ENCODE results near the gene MAB21L2.

DNA sequence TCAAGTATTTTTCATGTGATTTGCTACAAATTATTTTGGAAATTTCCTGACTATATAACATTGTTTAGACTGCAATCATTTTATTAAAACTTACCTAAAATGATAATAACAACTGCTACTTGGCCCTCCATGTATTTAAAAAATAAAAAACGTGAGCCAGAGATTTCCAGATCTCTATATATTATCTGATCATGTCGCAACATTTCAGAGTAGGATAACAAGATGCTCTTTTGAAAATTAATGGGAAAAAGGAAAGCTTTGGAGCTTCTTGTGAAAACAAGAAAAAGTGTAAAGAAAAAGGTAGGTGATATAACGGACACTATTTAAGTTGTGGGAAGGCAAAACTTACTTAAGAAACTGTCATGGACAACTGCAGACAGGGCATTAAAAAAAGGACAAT lies 14.9 kb upstream of the MAB21L2 start:
- TF ChIP-seq, protein P1, sequence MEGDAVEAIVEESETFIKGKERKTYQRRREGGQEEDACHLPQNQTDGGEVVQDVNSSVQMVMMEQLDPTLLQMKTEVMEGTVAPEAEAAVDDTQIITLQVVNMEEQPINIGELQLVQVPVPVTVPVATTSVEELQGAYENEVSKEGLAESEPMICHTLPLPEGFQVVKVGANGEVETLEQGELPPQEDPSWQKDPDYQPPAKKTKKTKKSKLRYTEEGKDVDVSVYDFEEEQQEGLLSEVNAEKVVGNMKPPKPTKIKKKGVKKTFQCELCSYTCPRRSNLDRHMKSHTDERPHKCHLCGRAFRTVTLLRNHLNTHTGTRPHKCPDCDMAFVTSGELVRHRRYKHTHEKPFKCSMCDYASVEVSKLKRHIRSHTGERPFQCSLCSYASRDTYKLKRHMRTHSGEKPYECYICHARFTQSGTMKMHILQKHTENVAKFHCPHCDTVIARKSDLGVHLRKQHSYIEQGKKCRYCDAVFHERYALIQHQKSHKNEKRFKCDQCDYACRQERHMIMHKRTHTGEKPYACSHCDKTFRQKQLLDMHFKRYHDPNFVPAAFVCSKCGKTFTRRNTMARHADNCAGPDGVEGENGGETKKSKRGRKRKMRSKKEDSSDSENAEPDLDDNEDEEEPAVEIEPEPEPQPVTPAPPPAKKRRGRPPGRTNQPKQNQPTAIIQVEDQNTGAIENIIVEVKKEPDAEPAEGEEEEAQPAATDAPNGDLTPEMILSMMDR (IDR thresholded peaks at IDR 0.05; ENCODE audit: low read length): no peak
- no peak for TF ChIP-seq EZH2 (IDR thresholded peaks at IDR 0.05; ENCODE audit: borderline replicate concordance, low read length)
